HG02840 (cell line): ENCODE results near the gene AKT3.

ENCODE experiments used
- ATAC-seq: cut with Tn5 transposase; IDR thresholded peaks from one replicate; pipeline ENCODE4 v1.9.1; 2021; ENCODE audit warnings: mild to moderate bottlenecking, moderate library complexity, moderate number of reproducible peaks; ENCODE audit not compliant: unreplicated experiment, low FRiP score

AKT3 gene

DNA sequence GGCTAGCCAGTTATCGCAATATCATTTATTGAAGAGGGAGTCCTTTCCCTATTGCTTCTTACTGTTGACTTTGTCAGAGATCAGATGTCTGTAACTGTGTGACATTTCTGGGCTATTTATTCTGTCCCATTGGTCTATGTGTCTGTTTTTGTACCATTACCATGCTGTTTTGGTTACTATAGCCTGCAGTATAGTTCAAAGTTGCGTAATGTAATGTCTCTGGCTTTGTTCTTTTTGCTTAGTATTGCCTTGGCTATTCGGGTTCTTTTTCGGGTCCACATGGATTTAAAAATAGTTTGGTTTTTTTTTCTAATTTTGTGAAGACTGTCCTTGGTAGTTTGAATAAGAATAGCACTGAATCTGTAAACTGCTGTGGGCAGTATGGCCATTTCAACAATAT, 320.5 kb downstream of the AKT3 start:
- ATAC-seq = no peak

DNA sequence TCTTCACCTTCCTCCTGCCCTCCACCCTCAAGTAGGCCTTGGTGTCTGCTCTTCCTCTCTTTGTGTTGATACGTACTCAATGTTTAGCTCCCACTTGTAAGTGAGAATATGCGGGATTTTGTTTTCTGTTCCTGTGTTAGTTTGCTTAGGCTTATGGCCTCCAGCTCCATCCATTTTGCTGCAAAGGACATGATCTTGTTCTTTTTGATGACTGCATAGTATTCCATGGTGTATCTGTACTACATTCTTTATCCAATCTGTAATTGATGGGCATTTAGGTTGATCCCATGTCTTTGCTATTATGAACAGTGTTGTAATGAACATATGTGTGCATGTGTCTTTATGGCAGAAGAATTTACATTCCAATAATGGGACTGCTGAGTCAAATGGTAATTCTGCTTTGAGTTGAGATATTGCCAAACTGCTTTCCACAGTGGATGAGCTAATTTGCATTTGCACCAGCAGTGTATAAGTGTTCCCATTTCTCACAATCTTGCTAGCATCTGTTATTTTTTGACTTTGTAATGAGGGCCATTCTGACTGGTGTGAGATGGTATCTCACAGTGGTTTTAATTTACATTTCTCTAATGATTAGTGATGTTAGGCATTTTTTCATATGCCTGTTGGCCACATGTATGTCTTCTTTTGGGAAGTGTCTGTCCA, 321.5 kb downstream of the AKT3 start:
- ATAC-seq = no peak

DNA sequence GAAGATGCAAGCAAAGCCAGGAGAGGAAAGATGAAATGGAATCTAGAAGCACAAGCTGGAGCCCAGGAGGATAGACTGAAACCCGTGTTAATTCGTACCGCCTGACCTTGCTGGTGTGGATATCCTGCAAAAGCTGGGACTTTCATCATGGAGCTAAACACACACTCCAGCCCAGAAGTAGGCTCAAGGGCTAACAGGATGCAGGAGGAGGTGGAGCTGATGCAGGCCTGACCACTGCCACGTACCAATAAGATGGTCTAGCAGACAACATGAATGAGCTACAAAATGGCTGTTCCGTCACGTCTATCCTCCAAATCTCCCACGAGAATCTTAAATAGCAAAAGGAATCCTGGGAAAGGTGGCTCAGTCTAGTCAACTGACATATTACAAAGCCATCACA, 323.9 kb downstream of the AKT3 start:
- ATAC-seq = no peak

DNA sequence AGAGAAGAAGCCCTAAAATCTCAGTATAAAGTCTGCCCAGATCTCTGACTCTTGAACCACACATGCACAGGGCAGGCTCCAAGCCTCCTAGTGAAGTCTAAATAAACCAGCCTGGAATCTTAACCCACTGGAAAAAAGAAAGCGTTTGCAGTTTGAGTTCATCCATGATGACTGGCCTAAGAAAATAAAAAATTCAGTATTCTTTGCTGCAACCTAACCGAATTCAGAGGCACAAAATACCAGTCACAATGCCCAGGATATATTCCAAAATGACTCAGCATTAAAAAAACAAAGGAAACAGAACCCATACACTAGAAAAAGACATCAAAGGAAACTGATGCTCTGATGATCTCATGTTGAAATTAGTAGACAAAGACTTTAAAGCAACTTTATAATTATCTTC, 325.0 kb downstream of the AKT3 start:
- ATAC-seq = no peak

DNA sequence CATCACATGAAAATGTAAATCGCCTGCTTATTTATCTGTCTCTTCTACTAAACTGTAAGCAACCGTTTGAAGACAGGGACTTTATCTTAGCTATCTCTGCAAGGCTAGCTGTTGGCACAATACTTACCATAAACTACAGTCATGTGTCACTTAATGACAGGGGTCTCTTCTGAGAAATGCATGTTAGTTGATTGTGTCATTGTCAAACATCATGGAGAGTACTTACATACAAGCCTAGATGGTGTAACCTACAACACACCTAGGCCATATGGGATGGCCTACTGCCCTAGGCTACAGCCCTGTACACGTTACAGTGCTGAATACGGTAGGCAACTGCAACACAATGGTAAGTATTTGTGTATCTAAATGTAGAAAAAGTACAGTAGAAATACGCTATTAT, 326.3 kb downstream of the AKT3 start:
- ATAC-seq = no peak

DNA sequence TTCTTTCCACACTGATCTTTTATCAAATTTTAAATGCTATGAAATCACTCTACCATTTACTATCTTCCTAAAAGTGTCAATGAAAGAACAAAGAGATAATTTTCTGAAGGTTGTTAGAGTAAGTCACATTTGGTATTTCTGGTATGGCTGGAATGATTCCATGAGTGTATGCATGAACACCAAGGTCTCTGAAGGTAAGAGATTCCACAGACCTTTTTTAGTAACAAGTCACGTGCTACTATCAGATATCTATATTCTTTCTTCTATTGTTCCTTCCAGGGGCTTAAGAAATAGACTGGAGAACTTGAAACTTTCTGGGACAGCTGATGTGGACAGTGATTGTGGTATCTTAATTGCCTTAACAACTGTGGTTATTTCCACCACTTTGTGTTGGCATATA, 329.2 kb downstream of the AKT3 start:
- no peak for ATAC-seq

DNA sequence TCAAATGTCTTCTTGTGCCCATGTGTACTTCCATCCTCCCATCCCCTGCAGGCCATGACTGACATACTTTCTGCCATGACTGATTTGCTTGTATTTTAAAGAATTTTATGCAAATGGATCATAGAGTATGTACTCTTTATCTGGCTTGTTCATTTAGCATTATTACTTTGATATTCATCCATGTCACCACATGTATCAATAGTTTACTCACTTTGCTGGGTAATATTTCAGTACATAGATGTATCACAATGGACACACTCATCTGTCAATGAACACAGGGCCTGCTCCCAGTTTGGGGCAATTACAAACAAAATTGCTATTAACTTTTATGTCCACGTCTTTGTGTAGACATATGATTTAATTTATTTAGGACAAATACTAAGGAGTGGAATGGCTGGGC, 335.1 kb downstream of the AKT3 start:
- ATAC-seq = no peak

DNA sequence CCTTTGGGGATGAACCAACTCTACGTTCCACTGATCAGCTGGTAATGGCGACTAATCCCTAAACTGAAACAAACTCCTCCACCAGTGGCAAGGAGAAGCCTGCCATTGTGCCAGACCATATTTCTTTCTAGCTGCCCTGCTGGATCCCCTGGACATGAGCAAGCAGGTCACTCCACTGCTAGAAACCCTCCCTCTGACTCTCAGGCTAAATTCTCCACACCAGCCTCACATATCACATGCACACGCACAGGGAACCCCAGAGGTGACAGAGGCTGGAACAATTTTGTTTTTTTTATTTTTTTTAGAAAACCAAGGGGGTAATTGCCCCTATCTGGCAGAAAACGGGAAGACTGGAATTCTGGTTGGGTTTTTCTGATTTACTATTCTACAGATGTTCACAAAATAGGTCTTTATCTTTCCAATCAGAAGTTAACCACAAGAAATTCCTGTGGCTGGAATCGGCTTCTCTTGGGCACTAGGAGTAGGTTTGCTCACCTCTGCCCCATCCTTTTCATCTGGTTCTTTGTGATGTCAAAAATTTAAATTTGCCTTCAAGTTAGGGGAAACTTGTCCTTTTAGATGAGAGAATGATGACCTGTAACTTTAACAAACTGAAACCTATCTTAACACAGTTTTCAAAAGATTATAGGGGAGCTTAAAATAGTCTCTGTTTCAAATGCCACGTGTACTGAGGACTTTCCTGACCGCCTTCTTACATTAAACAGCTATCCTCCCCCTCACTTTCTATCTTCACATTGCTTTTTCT, 336.1 kb downstream of the AKT3 start:
- ATAC-seq = no peak

DNA sequence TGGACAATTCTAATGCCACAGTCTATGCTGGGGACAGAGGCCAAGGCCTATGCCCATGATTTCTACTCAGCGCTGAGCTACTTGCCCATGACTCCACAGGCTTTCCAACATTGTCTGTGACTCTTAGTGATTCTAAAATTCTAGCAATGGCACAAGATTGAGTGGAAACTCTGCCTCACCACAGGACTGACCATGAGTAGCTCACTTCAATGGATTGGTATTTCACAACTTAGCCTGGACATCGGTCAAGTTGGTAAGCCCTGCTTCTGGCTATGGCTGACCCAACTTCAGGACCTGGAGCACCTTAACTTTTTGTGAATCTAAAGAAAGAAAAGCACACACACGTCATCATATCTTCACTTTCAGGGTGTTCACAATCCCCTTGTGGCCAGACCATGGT, 339.1 kb downstream of the AKT3 start:
- no peak for ATAC-seq

DNA sequence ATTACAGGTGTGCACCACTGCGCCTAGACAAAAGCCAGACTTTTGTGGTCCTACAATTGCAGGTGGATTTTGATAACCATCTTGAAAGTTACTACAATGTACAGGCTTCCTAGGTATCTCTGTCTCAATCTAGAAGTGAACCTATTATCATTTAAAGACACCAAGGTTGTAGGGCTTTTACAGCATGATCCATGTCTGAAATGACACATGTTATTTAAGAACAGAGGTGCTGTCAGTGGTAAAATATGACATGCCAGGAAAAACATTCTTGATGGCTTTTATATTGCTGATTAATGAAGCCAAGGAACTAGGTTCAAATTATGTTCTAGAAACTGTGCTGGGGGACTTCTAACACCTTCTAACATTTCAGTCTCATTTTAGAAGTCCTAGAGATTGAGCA, 341.1 kb downstream of the AKT3 start:
- no peak for ATAC-seq

DNA sequence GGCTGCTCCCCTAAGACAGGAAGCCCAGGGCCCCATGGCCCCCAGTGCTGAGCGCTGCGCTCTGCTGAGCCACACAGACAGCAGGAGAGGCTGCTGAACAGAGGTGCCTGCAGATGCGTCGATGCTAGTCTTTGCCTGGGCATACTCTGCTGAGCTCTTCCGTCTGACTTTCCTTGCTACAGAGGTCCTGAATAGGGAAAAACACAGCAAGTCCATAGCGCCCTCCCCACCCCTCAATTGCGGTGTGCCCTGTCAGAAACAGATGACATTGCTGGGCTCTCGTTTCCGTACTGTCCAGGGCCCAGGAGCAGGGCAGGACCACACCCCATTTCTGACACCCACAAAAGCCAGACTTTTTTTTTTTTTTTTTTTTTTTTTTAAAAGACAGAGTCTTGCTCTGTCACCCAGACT, 341.7 kb downstream of the AKT3 start:
- ATAC-seq = peak; percentile 75

DNA sequence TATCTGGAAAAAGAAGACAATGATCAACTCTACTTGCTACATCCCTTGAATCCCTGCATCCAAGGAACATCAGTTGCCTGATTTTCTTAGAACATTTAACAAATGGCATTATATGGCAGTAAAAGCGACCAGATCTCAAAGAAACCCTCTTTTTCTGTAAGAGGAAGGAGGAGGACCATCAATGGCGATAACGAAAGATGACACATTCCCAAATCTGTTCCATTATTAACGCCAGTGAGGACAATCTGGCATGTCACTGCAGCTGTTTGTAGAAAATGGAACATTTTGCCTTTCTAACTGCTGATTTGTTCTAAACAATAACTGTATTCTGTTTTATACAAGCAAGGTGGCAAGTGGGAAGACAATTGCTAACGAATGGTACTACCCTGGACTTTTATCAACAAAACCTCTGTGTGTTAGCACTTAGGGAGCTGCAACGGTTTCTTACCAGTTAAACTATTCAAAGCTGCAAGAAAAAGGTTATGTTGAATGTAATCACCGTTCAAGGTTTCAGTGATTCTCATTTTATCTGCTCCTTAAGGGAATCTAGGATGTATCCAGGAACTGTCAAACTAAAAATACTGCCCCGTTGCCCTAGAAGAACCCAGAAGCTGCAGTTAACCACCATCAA, 342.3 kb downstream of the AKT3 start:
- no peak for ATAC-seq

DNA sequence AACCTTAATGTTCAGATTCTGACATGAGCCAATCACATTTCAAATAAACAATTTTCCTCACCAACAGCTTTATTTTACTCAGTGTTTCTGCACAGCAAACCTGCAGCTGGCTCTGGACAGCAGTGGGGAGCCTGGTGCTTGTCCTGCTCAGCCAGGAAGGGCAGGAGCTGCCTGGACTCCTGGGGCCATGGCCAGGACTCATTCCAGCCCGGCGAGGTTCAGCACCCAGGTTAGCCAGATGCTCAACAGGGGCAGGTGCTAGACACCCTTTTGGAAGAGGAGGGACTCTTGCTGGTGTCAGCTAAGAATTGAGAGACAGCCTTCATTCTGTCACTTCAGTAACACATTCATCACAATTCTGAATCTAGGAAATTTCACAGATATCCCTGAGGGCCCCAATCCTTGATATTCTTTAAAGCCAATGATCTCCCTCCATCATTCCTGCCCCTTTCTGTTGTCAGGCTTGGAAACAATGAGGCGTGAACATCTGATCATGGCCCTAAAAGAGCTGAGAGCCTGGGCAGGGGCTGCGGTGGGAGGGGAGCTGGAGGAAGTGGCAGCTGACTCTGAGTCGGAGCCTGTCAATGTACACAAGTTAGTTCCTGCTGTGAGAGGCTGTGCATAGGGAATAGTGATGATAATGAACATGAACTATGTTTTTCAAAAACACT, 342.9 kb downstream of the AKT3 start:
- no peak for ATAC-seq

DNA sequence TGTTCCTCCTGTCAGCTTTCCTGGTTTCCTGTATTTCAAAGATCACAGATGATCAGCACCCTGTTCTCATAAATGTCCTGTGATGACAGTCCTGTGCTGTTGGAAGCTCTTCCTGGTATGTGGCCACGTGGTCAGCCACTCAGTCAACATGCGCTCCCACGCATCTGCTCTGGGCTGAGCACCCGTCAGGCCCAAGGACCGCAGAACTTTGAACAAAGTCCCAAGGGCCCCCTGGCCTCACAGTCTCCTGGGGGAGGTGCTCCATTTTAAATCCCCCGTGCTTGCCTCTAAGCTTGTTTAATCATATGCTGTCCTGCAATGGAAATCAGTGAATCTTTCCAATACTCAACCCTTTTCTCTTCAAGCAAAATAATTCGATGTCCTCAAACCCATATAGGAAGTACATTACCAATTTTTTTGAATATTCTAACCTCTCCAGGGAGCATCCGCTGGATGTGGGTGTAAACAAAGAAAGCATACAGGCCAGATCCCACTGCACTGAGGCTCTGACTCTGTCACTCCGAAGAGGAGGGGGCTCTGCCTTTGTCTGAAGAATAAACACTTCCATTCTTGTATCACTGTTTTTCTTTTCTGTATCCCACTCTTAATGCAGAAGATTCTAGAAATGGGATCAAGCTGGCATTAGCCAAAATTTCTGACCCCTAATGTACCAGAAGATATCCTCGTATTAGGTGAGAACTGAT, 343.9 kb downstream of the AKT3 start:
- ATAC-seq = no peak

DNA sequence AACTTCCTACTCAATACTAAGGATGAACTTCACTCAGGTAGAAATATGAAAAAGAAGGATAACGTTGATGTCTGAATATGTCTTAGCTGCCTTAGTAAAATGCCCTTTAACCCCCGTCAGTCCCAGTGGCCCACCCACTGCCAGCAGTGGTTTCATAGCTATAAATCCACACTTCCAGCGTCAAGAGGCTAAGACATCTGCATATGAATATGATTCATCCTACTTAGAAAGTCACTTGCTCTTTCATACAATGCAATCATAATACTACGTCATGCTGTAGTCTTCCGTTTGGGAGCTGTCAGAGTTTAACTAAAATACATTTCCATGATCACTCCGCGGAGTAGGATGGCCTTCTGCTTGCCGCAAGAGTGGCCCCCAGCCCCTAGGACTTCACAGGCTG, 346.9 kb downstream of the AKT3 start:
- no peak for ATAC-seq

DNA sequence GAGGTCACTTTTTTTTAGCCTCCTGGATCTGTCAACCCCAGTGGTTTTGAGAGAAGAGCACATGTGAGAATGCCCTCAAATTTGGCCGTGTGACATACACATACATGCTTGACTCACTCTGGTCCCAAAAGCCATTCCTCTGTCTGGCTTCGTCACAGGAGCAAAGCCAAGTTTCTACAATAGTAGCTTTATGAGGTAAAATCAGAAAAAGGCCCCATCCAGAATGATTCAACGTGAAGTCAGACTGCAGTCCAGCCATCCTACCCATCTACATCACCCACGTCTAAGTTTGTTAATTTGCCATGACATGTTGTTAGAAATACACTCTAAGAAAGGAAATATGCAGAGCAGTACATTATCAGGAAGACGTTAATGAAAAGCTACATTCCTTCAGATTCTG, 349.0 kb downstream of the AKT3 start:
- ATAC-seq = no peak

DNA sequence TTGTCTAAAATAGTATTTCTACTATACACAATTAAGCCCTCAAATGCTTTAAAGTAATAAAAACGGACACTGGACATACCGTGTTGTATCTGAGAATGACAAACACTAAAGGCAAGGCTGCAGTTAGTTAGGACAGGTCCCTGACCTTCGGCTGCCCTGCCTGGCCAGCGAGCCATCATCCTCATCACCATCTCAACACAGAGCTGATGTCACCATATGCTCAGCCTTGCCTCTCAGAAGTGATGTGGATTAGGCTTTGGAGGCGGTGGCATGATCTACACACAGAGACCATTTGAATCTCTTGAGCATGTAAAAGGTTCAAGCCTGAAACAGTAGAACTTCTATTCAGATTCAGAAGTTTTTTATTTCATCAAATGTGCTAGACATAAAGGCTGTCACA, 349.5 kb downstream of the AKT3 start:
- ATAC-seq = no peak

DNA sequence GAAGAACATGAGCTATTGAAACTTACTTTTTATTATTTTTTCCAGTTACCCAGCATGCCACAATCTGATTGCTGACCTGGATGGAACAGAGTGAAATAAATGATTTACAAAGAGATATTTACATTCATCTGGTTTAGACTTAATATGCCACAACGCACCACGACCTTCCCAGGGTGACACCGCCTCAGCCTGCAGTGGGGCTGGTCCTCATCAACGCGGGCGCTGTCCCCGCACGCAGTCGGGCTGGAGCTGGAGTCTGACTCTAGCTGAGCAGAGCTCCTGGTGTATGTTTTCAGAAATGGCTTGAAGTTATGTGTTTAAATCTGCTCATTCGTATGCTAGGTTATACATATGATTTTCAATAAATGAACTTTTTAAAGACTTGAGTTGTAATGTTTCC, 350.3 kb downstream of the AKT3 start:
- ATAC-seq = no peak

DNA sequence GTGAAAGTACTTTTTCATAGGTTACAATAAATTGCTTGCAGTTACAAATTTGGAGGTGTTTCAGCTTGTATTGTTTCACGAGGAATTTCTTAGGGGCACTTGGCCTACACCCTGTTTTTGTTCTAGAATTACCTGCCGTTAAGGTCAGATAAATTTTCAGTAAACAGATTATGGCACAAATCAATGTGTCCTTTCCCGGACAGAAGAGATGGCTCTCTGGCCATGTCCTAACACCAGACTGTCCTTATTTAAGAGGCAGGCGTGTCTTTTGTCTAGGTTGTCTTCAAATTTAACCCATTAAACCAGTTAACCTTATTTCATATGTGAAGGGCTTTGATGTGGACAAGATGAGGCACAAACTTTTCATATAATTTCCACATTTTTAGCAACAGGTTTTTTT, 350.8 kb downstream of the AKT3 start:
- ATAC-seq = no peak

DNA sequence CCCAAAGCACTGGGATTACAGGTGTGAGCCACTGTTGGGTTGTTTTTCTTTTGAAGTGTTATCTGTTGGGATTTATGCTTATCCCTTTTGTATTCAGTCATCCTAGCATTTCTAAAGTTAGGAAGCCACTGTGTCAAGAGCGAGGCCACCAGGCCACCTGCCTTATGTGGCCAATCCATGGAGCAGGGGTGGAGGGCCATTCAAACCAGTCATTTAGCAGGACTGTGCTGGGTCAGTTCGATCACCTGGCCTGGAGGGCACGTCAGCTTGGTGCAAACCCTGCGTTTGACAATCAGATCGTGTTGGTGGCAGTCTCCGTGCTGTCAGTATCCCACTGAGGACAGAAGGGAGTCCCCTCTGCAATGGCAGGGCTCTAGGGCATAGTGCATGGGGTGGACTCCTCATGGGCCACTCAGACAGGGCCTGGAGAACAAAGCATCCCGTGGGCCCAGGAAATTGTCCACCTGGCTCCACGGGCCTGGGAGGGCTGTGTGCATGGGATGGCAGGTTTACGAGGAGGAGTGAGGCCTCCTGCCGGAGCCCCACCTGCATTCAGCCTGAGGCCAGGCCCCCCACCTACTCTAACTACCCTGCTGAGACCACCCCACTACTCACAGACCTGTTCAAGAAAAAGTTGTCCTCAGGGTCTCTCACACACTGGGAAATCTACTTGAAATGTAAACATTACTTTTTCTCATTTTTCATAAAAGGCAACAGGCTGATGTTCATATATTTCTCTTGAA, 351.9 kb downstream of the AKT3 start:
- ATAC-seq = no peak
